NCI-H460 (cell line): ENCODE results near the gene HOXA10. TPM values are rescaled to one million over a fixed set of nuclear protein-coding genes. Genes with fewer than 3 reads are reported as not detected.

Source experiments
- DNase-seq: peaks from one replicate; pipeline ENCODE4 v3.0.0-alpha.2; 2016; ENCODE audit warnings: low read depth; ENCODE audit errors: extremely low read depth
- total RNA-seq: library from RNA; depleted of rRNA; stranded (reverse); fragments of >200 nt; shearing (Covaris generic); gene quantifications from 2 replicates; pipeline ENCODE4 v1.2.3, GENCODE V29; 2014

Gene HOXA10
- total RNA-seq, 1 experiment from 2014 or later: 11.9 TPM

DNA sequence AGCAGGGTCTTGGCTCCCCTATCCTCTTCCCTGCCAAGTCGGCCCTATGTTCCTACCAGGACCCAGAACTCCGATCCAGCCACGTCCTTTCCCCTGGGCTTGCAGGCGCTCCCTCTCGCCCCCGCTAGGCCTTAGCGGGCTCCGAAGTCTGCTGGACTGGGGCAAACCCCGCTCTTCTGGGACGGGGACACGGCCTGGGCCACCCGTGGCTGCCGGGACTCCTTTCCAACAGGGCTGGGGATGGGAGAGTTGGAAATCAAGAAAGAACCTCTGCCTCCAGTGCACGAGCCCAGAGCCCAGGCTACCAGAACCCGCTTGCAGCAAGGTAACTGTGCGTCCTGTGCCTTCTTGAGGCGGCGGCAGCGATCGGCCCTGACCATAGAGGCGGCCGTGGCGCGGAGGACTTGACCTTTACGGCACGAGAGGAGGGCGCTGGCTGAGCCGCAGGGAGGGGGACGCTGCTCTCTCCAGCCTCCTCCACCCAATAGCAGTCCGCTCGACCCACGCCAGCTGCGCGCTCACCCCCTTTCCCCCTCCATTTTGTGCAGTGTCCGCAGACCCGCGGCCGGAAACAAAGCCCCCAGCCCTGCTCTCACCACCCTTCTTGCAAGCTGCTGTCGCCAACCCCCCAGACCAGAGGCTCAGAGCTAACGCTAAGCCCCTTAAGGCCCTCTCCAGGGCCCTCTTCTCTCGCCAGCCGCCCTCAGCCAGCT, 17.9 kb upstream of the HOXA10 start:
- DNase-seq: no peak

- no peak for DNase-seq
Measured at GRCh38 chr7:27191161-27191731, 17.1 kb upstream of the HOXA10 start.

GRCh38 chr7:27189997-27190748, 16.1 kb upstream of the HOXA10 start:
- no peak for DNase-seq

- DNase-seq: no peak
Measured at GRCh38 chr7:27189295-27189996, 15.3 kb upstream of the HOXA10 start.

DNA sequence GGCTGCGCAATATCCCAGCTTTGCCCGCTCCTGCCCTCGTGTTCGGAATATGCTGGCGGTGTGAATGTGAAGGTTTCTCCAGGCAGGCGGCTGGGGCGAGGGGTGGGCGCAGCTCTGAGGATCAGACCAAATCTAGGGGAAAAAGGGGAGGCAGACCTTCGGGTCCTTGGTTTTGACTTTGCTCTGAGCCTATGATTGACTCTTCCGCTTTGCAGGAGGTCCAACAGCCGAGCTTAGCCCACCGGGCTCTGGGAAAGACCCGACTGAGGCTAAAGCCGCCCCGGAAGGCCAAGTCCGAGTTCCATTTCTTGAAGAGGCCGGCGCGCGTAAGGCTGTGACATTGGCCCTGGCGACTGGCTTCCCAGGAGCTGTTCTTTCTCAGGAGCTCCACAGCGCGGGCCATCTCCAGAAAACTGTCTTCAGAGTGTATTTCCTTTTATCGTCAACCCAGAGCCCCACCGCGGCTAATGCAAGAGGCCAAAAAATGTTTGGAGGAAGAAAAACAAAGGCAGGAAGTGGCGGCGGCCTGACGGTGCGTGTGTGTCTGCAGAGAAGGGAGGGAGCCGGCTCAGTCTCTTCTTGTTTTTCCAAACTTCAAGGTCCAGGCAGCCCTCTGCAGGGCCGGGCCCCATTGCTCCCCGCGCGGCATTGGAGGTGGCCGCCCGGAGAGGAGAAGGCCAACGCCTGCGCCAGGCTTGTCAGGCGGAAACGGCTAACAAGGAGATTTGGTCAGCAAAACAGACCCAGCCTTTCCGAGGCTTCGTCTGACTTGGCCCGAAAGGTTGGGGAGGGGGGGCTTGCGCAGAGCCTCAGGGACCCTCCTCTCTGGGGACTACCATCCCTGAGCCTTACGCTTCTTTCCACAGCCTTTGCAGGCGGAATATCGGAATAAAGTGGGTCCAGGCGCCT, 14.5 kb upstream of the HOXA10 start:
- DNase-seq: no peak

GRCh38 chr7:27187475-27188385, 13.6 kb upstream of the HOXA10 start:
- no peak for DNase-seq

DNA sequence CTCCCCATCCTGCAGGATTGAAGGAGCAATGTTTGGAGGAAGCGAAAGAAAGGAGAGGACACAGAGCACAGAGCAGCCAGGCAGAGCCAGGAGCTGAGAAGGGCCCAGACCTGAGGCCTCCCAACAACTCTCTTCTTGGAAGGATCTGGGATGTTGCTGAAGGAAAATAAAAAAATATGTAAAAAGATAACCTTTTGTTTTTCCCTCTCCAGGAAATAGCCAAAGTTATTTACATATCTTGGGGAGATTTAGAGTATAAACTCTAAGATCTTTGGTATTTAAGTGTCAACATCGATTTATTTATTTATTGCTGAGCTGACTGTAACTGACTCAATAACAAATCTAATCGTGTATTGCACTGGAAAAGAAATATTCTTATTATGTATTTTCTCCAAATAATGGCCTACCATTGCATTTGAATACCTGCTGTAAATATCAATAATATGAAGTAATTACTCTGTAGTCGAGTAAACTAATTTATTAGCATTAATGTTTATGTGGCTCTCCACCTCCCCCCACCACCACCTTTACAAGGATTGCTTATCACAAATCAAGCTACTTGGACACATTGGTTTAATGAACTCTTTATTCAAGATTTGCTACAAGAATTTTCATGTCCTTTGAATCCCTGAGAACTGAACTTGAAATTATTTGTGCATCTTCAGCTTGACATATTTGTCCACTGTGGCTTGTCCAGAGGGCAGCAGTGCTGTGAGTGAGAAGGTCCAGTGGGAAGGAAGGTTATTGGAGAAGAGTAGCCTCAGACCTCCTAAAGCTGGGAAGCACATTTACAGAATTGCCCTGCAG, 12.8 kb upstream of the HOXA10 start:
- DNase-seq: no peak

DNA sequence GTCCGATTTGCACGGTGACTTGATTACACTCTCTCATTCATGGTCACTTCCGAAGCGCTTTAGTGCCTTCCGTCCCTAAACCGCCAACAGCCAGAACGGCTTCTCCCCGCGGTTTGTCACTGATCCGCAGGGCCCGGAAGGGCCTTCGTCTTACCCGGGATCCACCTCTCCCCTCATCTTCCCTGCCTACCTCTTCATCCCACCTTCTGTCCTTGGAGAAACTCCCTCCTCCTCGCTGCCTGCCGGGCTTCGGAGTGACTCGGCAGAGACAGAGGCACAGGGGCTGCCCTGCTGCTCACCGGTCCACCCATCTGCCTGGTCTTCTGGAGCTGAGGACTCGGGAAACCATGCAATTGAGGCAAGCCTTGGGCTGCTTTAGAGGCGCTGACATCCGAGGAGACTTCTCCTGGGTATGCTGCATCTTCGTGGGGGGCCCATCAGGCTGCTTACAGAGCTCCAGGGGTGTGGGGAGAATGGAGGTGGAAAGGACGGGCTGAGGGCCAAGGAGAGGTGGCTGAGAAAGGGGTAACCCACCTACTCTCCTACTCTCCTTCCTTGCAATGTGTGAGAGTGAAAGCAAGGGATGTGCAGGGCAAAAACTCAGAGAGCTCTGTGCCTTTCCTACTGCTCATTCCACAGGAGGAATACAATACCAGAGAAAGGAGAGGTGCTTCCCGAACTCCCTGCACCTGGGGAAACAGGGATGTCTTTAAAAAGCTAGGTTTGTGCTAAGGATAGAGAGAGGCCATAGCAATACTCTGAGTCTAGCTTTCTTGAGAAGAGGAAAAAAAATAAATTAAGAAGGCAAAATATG, 11.9 kb upstream of the HOXA10 start:
- no peak for DNase-seq

GRCh38 chr7:27185013-27185853, 11.1 kb upstream of the HOXA10 start, which contains the start of gene HOXA11:
Gene HOXA11, minus strand, starts transcription at chr7:27185232. Its CDS starts 88 bp downstream, at chr7:27185144.
- no peak for DNase-seq

DNA sequence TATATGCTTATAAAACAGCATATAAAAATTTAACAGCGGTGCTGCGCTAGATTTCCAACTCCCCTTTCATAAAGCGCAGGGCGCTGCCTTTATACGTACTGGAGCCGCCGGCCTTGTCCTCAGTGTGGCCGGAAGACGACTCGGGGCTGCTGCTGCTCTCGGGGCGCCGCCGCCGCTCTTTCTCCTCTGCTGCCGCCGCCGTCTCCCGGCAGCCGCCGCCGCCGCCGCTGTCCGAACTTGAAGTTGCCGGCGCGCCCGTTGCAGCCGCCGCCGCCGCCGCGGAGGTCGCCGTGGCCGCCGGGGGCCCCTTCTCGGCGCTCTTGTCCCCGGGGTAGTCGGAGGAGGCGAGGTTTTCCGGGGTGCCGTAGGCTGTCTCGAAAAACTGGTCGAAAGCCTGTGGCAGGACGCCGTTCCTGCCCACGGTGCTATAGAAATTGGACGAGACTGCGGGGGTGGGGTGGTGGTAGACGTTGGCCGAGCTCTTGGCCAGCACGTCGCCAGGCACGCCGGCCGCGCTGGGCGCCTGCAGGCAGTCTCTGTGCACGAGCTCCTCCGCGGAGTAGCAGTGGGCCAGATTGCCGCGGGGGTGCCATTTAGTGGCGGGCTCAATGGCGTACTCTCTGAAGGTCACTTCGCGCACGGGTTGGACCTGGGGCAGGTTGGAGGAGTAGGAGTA, 10.4 kb upstream of the HOXA10 start:
- DNase-seq: no peak

DNA sequence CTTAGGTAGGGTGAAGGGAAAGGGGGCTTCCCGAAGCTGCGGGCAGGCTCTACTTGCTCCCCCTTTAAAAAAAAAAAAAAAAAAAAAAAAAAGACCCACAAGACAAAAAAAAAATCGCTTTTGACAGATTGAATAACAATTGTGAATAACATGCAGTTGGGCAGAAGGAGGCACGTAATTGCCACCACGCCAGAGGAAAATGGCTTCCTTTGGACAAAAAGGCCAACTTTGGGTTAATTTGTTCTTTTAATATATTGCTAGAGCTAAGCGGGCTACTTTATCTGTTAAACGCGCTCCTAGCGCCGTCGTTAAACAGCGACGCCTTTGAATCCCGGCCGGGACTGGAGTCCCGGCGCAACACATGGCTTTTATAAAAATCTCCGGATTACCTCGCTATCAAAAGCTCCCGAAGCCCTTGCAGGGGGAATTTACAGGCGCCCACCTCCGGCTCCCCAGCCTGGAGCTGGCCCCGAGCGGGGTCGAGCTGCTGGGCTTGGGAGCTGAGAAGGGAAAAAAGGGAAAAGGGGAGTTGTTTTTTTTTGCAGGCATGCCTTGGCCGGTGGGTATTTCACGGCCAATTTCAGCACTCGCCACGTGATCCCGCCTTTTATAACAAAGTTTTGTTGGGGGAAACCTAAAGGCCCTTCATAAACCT, 9.7 kb upstream of the HOXA10 start:
- no peak for DNase-seq

- no peak for DNase-seq
Measured at GRCh38 chr7:27182861-27183681, 9.0 kb upstream of the HOXA10 start.

DNA sequence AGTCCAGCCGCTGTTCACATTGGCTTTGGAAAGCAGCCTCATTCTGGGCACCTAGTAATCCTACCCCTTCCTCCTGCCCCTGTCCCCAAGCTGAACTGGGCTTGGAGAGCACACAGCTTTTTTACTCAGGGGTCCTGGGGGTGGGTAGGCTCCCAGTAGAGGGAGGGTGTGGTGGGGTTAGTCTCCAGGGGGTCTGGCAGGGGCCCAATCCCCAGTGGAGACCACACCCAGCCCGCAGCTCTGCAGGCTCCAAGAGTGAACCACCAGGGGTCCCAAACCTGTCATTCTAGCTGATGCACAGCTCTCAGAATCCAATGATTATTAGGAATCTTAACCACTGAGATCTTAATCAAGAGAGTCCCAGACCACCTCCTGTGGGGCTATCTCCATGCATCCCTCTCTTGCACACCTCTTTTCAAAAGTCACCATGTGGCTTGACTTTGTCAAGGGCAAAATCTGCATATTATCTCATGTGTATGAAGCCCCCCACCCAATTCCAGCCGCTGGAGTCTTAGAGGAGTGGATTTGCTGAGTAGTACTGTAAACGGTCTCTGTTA, 8.2 kb upstream of the HOXA10 start:
- no peak for DNase-seq

- DNase-seq: no peak
Measured at GRCh38 chr7:27181795-27182275, 7.7 kb upstream of the HOXA10 start.
